Parietal lobe (tissue), 2 donors: ENCODE measurements around the gene TEF. TPM values are rescaled to one million over a fixed set of nuclear protein-coding genes. Genes with fewer than 3 reads are reported as not detected.

Source experiments
- small RNA-seq: library from RNA; depleted of rRNA; stranded (forward); fragments of <200 nt; gene quantifications from one replicate; pipeline ENCODE3, GENCODE V24; 2014; ENCODE audit warnings: low replicate concordance
- total RNA-seq: library from RNA; depleted of rRNA; stranded (reverse); fragments of >200 nt; gene quantifications from one replicate; pipeline ENCODE4 v1.2.3, GENCODE V29; 2014

The TEF gene
- total RNA-seq, result 7.8 TPM

DNA sequence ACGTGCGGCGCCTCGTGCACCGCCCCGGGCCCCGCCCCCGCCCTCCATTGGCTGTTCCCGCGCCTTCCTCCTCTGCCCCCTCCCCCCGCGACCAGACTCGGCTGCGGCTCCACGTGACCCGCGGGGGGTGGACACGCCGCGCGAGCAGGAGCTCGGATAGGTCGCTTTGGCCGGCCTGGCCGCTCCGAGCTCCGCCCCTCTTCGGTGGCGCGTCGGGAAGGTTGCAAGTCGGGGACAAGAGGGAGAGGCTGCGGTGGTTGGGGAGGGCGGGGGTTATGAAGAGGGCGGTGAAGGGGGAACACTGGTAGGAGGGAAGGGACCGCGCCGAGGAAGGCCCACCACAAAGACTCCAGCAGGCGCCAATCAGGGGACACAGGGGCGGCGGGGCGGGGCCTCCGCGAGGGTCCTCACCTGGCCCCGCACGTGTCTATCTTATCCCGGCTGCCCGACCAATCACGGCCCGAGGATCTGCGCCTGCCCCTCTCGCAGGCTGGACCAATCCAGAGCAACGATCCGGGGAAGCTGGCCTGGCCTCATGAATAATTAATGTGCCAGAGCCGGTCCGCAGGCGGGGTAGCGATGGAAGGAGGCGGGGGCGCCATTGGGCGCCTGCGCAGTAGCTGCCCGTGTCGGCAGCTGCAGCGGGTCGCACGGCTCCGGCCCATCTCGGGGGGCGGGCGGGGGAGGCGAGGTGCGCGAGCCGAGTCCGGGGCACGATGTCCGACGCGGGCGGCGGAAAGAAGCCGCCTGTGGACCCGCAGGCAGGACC, at the start of gene TEF:
Gene TEF, plus strand, starts transcription at position 614 of the 769 bp plus-strand sequence. Its CDS starts 103 bp downstream, at position 717.

GRCh38 chr22:41446639-41447434, 65.1 kb downstream of the TEF start, which contains the start of gene TOB2:
Gene TOB2, minus strand, starts transcription at chr22:41446801. Its CDS starts 9,456 bp downstream, at chr22:41437345.

Small RNA genes lying within 50 kb of the gene (small RNA-seq; reads per million reads assigned to genes)
- gene RNU6-495P, result not detected

Other genes with a start within 250 kb of the TEF start
- gene L3MBTL2, start 176.6 kb upstream of the TEF start, total RNA-seq, result 26.3 TPM
- gene CHADL, start 141.0 kb upstream of the TEF start, total RNA-seq, result 3.4 TPM
- 41.9 TPM for gene RANGAP1, start 95.8 kb upstream of the TEF start, total RNA-seq
- gene ZC3H7B, start 80.4 kb upstream of the TEF start, total RNA-seq, result 61.7 TPM
- gene TOB2, start 64.9 kb downstream of the TEF start, total RNA-seq, result 19.1 TPM
- gene PHF5A, start 86.8 kb downstream of the TEF start, total RNA-seq, result 34.4 TPM
- 78.6 TPM for gene ACO2, start 87.2 kb downstream of the TEF start, total RNA-seq
- gene POLR3H, start 162.5 kb downstream of the TEF start, total RNA-seq, result 35.4 TPM
- gene CSDC2, start 179.1 kb downstream of the TEF start, total RNA-seq, result 17.8 TPM
- 16.0 TPM for gene PMM1, start 207.9 kb downstream of the TEF start, total RNA-seq
- 19.7 TPM for gene DESI1, start 239.1 kb downstream of the TEF start, total RNA-seq
- gene XRCC6, start 239.4 kb downstream of the TEF start, total RNA-seq, result 192 TPM